ENCODE data around the gene FAM149B1.

- TF ChIP-seq CTCF (IDR thresholded peaks at IDR 0.05): no peak
- no peak for TF ChIP-seq POLR2A (IDR thresholded peaks at IDR 0.05)
Observed at GRCh38 chr10:73262105-73262730, 94.3 kb downstream of the FAM149B1 start.

Measured in Peyer's patch (tissue), 4 donors.